ENCODE measurements around the gene TBC1D22A.
"Not testable (repeated sequence)": the region's sequence is repeated elsewhere in the genome, so short reads cannot be mapped to it uniquely, and the experiment has no call there.

The TBC1D22A gene

DNA sequence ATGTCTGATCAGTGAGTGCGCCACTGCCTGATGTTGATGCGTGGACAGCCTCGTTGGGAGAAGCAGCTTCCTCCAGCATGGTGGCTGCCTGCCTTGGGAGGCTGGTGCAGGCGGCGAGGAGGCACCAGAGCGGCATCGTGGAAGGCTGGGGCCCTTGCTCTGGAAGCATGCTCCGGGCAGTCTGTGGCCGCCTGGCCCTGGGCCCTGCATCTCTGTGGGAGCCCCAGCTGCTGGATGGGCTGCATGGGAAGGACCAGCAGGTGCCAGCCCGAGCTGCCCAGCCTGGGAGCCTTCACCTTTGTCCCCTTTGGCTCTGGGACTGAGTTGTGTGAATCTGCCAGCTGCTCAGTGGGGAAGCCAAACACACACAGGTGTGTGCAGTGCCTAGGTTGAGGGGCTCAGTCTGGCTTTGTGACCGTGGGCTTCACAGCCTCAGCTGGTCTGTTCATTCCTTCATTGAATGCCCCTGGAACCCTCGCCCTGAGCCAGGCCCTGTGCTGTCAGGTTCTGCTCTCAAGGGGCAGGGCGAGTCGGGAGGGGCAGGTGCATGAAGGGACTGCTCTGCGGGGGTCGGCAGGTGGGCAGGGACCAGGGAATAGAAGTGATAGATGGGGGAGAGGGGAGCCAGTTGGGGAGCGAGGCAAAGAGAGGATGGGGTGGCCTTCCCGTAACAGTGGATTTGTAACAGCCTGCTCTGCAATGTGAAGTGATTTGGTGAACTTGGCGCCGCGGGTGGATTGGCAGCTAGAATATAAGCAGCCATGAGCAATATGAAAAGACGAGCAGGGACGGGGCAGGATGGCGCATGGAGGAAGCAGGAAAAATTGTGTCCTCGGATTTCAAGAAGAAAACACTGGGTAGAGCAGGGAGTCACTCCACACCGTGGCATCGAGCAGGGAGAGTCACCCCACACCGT lies 354.2 kb downstream of the TBC1D22A start:
- Histone ChIP-seq H3K4me3 (ENCODE audit: low read length) (no peak overlapping the region), H3K9ac (ENCODE audit: low read length) (no peak overlapping the region), H3K9me3 (ENCODE audit: control insufficient read depth, low read length) (no peaks in the 10 kb centered on the region), H3K4me1 (ENCODE audit: control insufficient read depth, insufficient read depth, low read length) (no peaks in the 10 kb centered on the region), H3K27me3 (ENCODE audit: control insufficient read depth, insufficient read depth, low read length) (no peaks in the 10 kb centered on the region), H3K36me3 (ENCODE audit: control insufficient read depth, insufficient read depth, low read length) (no peaks in the 10 kb centered on the region)

- H3K9me3 ChIP-seq (ENCODE audit: control insufficient read depth, low read length); H3K27me3 ChIP-seq (ENCODE audit: control insufficient read depth, insufficient read depth, low read length); H3K36me3 ChIP-seq (ENCODE audit: control insufficient read depth, insufficient read depth, low read length); H3K9ac ChIP-seq (ENCODE audit: low read length); H3K4me1 ChIP-seq (ENCODE audit: control insufficient read depth, insufficient read depth, low read length); H3K4me3 ChIP-seq (ENCODE audit: low read length): not testable (repeated sequence)
Observed at GRCh38 chr22:47117442-47117841, 355.0 kb downstream of the TBC1D22A start.

DNA sequence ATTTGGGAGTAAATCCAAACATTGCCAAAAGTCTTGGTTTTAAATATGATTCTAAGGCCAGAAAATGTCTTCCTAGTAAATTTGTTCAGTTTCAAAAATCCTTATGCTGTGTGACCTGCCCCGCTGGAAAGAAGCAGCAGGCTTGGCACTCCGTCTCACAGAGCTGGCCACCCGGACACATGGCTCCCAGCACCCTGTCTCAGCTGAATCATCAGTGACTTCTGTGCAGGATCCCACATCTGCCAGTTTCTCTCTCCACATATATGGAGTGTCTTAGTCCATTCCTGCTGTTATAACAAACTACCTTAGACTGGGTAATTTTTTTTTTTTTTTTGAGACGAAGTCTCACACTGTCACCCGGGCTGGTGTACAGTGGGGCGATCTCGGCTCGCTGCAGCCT lies 356.7 kb downstream of the TBC1D22A start:
- H3K9me3 ChIP-seq (ENCODE audit: control insufficient read depth, low read length), result no peaks in the 10 kb centered on the region
- no peaks in the 10 kb centered on the region for H3K27me3 ChIP-seq (ENCODE audit: control insufficient read depth, insufficient read depth, low read length)
- no peaks in the 10 kb centered on the region for H3K4me1 ChIP-seq (ENCODE audit: control insufficient read depth, insufficient read depth, low read length)
- H3K4me3 ChIP-seq (ENCODE audit: low read length), result no peak overlapping the region
- H3K9ac ChIP-seq (ENCODE audit: low read length), result no peak overlapping the region
- no peaks in the 10 kb centered on the region for H3K36me3 ChIP-seq (ENCODE audit: control insufficient read depth, insufficient read depth, low read length)

GRCh38 chr22:47120399-47120798 lies 357.9 kb downstream of the TBC1D22A start:
- Histone ChIP-seq H3K27me3 (ENCODE audit: control insufficient read depth, insufficient read depth, low read length) (no peaks in the 10 kb centered on the region), H3K36me3 (ENCODE audit: control insufficient read depth, insufficient read depth, low read length) (no peaks in the 10 kb centered on the region), H3K9ac (ENCODE audit: low read length) (no peak overlapping the region), H3K9me3 (ENCODE audit: control insufficient read depth, low read length) (no peaks in the 10 kb centered on the region), H3K4me3 (ENCODE audit: low read length) (no peak overlapping the region), H3K4me1 (ENCODE audit: control insufficient read depth, insufficient read depth, low read length) (no peaks in the 10 kb centered on the region)

DNA sequence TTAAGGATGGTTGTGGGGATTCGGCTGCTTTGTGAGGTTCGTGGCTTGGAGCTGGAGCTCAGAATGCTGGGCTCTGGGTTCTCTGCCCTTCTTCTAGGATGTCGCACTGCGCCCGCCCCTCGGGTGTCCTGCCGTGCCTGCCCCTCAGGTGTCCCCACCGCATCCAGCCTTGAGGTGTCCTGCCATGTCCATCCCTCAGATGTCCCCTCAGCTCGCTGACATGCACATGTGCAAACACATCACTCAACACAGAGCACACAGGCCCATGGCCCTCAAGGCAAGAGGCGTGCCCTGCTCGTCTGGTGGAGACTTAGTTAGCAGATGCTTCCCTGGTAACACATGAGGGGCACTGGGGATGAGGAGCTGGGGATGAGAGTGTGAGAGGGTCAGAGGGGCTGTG lies 359.3 kb downstream of the TBC1D22A start:
- Histone ChIP-seq H3K9me3 (ENCODE audit: control insufficient read depth, low read length) (no peaks in the 10 kb centered on the region), H3K4me1 (ENCODE audit: control insufficient read depth, insufficient read depth, low read length) (no peaks in the 10 kb centered on the region), H3K9ac (ENCODE audit: low read length) (no peak overlapping the region), H3K4me3 (ENCODE audit: low read length) (no peak overlapping the region), H3K27me3 (ENCODE audit: control insufficient read depth, insufficient read depth, low read length) (no peaks in the 10 kb centered on the region), H3K36me3 (ENCODE audit: control insufficient read depth, insufficient read depth, low read length) (no peaks in the 10 kb centered on the region)

DNA sequence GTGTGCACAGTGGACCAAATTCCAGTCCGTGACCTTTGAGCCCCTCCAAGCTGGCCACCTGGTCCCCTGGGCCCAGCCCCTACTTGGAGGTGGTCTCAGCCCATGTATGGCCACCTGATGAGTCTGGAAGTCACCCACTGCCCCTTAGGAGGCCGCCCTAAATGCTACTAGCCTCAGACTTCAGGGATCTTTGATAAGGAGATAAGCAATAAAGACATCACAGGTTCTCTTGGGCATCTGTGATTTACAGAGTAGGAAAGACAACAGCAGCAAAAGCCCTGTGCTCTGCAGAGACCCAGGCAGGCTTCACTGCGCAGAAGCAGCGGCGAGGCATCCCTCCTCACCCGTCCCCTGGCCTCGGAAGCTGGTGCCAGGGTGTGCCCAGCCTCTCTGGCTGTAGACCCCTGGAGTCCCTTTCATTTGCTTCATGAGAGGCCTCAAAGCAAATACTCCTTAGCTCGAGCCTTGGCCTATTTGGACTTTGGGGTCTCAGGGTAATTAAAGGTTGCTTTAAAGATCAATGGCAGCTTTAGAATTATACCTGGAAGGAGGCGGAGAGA lies 360.1 kb downstream of the TBC1D22A start:
- H3K27me3 ChIP-seq (ENCODE audit: control insufficient read depth, insufficient read depth, low read length), result no peaks in the 10 kb centered on the region

DNA sequence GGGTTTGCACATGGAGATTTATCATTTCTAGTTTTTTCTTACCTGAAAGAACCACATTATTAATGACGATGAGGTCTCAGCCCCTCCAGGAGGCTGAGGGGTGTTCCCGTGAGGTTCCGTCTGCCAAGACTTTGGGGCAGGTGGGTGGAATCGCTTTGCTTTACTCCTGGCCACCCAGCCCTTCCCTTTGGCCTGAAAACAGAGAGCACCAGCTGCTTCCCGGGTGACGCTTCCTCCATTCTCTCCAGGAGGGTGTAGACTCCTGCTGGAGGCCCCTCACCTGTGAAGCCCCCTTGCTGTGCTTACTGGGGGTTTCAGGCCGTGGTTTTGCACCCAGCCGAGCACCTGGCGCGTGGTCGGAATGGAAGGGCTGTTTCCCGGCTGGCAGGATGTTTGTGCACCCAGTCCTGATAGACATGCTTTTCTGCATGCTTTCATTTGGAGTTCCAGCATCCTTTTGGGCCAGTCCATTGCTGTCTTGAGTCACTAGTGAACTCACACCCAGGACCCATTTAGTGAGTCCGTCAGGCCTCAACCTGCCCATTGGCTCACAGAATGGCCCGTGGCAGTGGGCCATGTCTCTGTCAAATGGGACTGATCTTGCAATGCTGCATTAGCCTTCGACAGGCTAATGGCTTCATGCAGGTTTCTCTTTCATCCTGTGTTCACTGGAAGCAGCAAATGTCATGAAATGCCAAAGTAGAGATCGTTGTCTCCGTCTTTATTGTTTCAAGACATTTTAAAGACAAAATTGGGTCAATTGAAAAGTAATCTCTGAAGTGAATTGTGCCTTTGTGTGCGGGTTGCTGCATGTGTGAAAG lies 360.8 kb downstream of the TBC1D22A start:
- H3K27me3 ChIP-seq (ENCODE audit: control insufficient read depth, insufficient read depth, low read length), result no peaks in the 10 kb centered on the region
- H3K9me3 ChIP-seq (ENCODE audit: control insufficient read depth, low read length), result no peaks in the 10 kb centered on the region
- H3K4me3 ChIP-seq (ENCODE audit: low read length), result no peak overlapping the region
- H3K36me3 ChIP-seq (ENCODE audit: control insufficient read depth, insufficient read depth, low read length), result no peaks in the 10 kb centered on the region
- no peak overlapping the region for H3K9ac ChIP-seq (ENCODE audit: low read length)
- H3K4me1 ChIP-seq (ENCODE audit: control insufficient read depth, insufficient read depth, low read length), result no peaks in the 10 kb centered on the region

More for the DNA sequence above, 360.1 kb downstream of the TBC1D22A start:
- H3K9ac ChIP-seq (ENCODE audit: low read length), result no peak overlapping the region
- no peaks in the 10 kb centered on the region for H3K4me1 ChIP-seq (ENCODE audit: control insufficient read depth, insufficient read depth, low read length)
- H3K4me3 ChIP-seq (ENCODE audit: low read length), result no peak overlapping the region
- no peaks in the 10 kb centered on the region for H3K9me3 ChIP-seq (ENCODE audit: control insufficient read depth, low read length)
- H3K36me3 ChIP-seq (ENCODE audit: control insufficient read depth, insufficient read depth, low read length), result no peaks in the 10 kb centered on the region

GRCh38 chr22:47123827-47124442 lies 361.5 kb downstream of the TBC1D22A start:
- H3K9ac ChIP-seq (ENCODE audit: low read length), result no peak overlapping the region
- no peaks in the 10 kb centered on the region for H3K4me1 ChIP-seq (ENCODE audit: control insufficient read depth, insufficient read depth, low read length)
- no peak overlapping the region for H3K4me3 ChIP-seq (ENCODE audit: low read length)
- no peaks in the 10 kb centered on the region for H3K36me3 ChIP-seq (ENCODE audit: control insufficient read depth, insufficient read depth, low read length)
- no peaks in the 10 kb centered on the region for H3K27me3 ChIP-seq (ENCODE audit: control insufficient read depth, insufficient read depth, low read length)
- no peaks in the 10 kb centered on the region for H3K9me3 ChIP-seq (ENCODE audit: control insufficient read depth, low read length)

DNA sequence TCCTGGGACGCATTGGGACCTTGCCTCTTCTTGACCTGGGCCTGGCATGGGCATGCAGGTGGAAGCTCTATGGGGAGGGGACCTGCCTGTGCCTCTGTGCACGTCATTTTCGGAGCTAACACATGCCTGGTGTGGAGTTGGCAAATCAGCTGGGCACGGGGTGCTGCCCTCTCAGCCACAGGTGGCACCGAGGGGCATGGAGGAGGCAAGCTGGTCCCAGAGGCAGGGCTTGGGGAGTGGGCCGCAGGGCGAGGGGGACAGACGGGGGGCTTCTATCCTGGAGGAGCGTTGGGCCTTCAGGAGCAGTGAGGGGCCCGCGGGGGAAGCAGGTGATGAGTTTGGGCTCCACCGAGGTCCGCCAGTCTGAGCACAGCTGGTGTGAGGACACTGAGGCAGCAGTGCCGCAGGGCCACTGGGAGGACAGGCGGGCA lies 362.0 kb downstream of the TBC1D22A start:
- Histone ChIP-seq H3K36me3 (ENCODE audit: control insufficient read depth, insufficient read depth, low read length) (no peaks in the 10 kb centered on the region), H3K4me1 (ENCODE audit: control insufficient read depth, insufficient read depth, low read length) (peaks cover under 1% of the 10 kb centered on the region), H3K4me3 (ENCODE audit: low read length) (no peak overlapping the region), H3K9me3 (ENCODE audit: control insufficient read depth, low read length) (no peaks in the 10 kb centered on the region), H3K9ac (ENCODE audit: low read length) (no peak overlapping the region), H3K27me3 (ENCODE audit: control insufficient read depth, insufficient read depth, low read length) (no peaks in the 10 kb centered on the region)

DNA sequence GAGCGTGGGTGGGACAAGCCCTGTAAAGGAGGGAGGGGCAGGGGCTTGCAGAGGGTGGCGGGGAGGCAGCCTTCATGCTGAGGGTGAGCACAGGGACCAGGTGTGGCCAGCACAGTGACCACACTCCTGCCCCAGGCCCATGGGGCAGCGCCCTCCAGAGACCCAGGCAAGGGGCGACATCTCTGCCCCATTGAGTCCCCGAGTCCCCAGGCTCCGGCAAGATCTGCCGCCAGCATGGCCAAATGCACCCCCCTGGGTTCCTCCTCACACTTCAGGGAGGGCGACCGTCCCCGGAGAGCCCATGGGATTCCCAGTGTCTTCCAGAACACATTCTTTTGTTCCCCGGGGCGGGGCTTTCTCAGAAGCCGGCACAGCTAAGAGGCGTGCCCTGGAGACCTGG lies 362.5 kb downstream of the TBC1D22A start:
- Histone ChIP-seq H3K27me3 (ENCODE audit: control insufficient read depth, insufficient read depth, low read length) (no peaks in the 10 kb centered on the region), H3K4me1 (ENCODE audit: control insufficient read depth, insufficient read depth, low read length) (peaks cover 5% of the 10 kb centered on the region), H3K4me3 (ENCODE audit: low read length) (no peak overlapping the region), H3K9ac (ENCODE audit: low read length) (no peak overlapping the region), H3K9me3 (ENCODE audit: control insufficient read depth, low read length) (no peaks in the 10 kb centered on the region), H3K36me3 (ENCODE audit: control insufficient read depth, insufficient read depth, low read length) (no peaks in the 10 kb centered on the region)

- no peaks in the 10 kb centered on the region for H3K27me3 ChIP-seq (ENCODE audit: control insufficient read depth, insufficient read depth, low read length)
- H3K9me3 ChIP-seq (ENCODE audit: control insufficient read depth, low read length), result no peaks in the 10 kb centered on the region
Observed at GRCh38 chr22:47125603-47126002, 363.2 kb downstream of the TBC1D22A start.

More at GRCh38 chr22:47125603-47126002, 363.2 kb downstream of the TBC1D22A start:
- no peak overlapping the region for H3K4me3 ChIP-seq (ENCODE audit: low read length)
- H3K36me3 ChIP-seq (ENCODE audit: control insufficient read depth, insufficient read depth, low read length), result no peaks in the 10 kb centered on the region
- H3K4me1 ChIP-seq (ENCODE audit: control insufficient read depth, insufficient read depth, low read length), result peaks cover 11% of the 10 kb centered on the region
- no peak overlapping the region for H3K9ac ChIP-seq (ENCODE audit: low read length)
